ENCODE data around the gene EXOSC5.
"Not testable (repeated sequence)": the region's sequence is repeated elsewhere in the genome, so short reads cannot be mapped to it uniquely, and the experiment has no call there.

Gene EXOSC5

GRCh38 chr19:41410336-41411054, 13.3 kb upstream of the EXOSC5 start:
- Histone ChIP-seq H3K4me3 (ENCODE audit: low read depth in 1 of 2, low read length in 2 of 2) (no peak overlapping the region), H3K4me2 (ENCODE audit: insufficient read depth, low read length) (no peak overlapping the region), H3K9me3 (ENCODE audit: insufficient read depth, low read length, severe bottlenecking) (no peaks in the 10 kb centered on the region), H3K27ac (ENCODE audit: low read length) (no peak overlapping the region), H3K36me3 (ENCODE audit: insufficient read depth, low read length) (peaks cover 36% of the 10 kb centered on the region), H3K4me1 (ENCODE audit: insufficient read depth, low read length) (no peaks in the 10 kb centered on the region), H3K27me3 (ENCODE audit: insufficient read depth, low read length, poor library complexity) (no peaks in the 10 kb centered on the region), H2AFZ (ENCODE audit: low read depth, low read length) (no peak overlapping the region), H3K79me2 (ENCODE audit: insufficient read depth, low read length) (no peaks in the 10 kb centered on the region), H4K20me1 (ENCODE audit: insufficient read depth, low read length) (0 out of 2 replicates have a peak, but pooled peaks cover 4% of the 10 kb centered on the region), H3K9ac (ENCODE audit: low read depth, low read length) (no peak overlapping the region)
- TF ChIP-seq CTCF (IDR thresholded peaks at IDR 0.05; ENCODE audit: borderline replicate concordance, extremely low read depth, low read length, poor library complexity, severe bottlenecking) (no peak), EZH2 (IDR thresholded peaks at IDR 0.05; ENCODE audit: borderline replicate concordance, low read depth, low read length, severe bottlenecking) (no peak)
- no peak for DNase-seq
- ATAC-seq (ENCODE audit: insufficient read depth, low read depth), result no peak

GRCh38 chr19:41409288-41409687, 12.1 kb upstream of the EXOSC5 start:
- Histone ChIP-seq H3K4me1 (ENCODE audit: insufficient read depth, low read length) (no peaks in the 10 kb centered on the region), H3K4me2 (ENCODE audit: insufficient read depth, low read length) (no peak overlapping the region)
- ATAC-seq (ENCODE audit: insufficient read depth, low read depth), result no peak

GRCh38 chr19:41408846-41409245, 11.7 kb upstream of the EXOSC5 start:
- not testable (repeated sequence) for H3K9ac ChIP-seq (ENCODE audit: low read depth, low read length); H2AFZ ChIP-seq (ENCODE audit: low read depth, low read length); ATAC-seq (ENCODE audit: insufficient read depth, low read depth); H3K27ac ChIP-seq (ENCODE audit: low read length); H3K4me3 ChIP-seq (ENCODE audit: low read depth in 1 of 2, low read length in 2 of 2); DNase-seq; H3K4me1 ChIP-seq (ENCODE audit: insufficient read depth, low read length); H4K20me1 ChIP-seq (ENCODE audit: insufficient read depth, low read length); H3K4me2 ChIP-seq (ENCODE audit: insufficient read depth, low read length); H3K27me3 ChIP-seq (ENCODE audit: insufficient read depth, low read length, poor library complexity); H3K79me2 ChIP-seq (ENCODE audit: insufficient read depth, low read length); H3K9me3 ChIP-seq (ENCODE audit: insufficient read depth, low read length, severe bottlenecking)
- peaks cover 21% of the 10 kb centered on the region for H3K36me3 ChIP-seq (ENCODE audit: insufficient read depth, low read length)

More at GRCh38 chr19:41409288-41409687, 12.1 kb upstream of the EXOSC5 start:
- Histone ChIP-seq H3K36me3 (ENCODE audit: insufficient read depth, low read length) (peaks cover 26% of the 10 kb centered on the region), H3K9me3 (ENCODE audit: insufficient read depth, low read length, severe bottlenecking) (no peaks in the 10 kb centered on the region), H3K27me3 (ENCODE audit: insufficient read depth, low read length, poor library complexity) (no peaks in the 10 kb centered on the region), H2AFZ (ENCODE audit: low read depth, low read length) (no peak overlapping the region), H3K27ac (ENCODE audit: low read length) (no peak overlapping the region), H4K20me1 (ENCODE audit: insufficient read depth, low read length) (0 out of 2 replicates have a peak, but pooled peaks cover 4% of the 10 kb centered on the region), H3K4me3 (ENCODE audit: low read depth in 1 of 2, low read length in 2 of 2) (no peak overlapping the region), H3K79me2 (ENCODE audit: insufficient read depth, low read length) (peaks cover 2% of the 10 kb centered on the region; the same call in 1 of the 2 replicates), H3K9ac (ENCODE audit: low read depth, low read length) (no peak overlapping the region)
- no peak for DNase-seq
- TF ChIP-seq CTCF (IDR thresholded peaks at IDR 0.05; ENCODE audit: borderline replicate concordance, extremely low read depth, low read length, poor library complexity, severe bottlenecking) (no peak), EZH2 (IDR thresholded peaks at IDR 0.05; ENCODE audit: borderline replicate concordance, low read depth, low read length, severe bottlenecking) (no peak)

GRCh38 chr19:41408256-41408655, 11.1 kb upstream of the EXOSC5 start:
- Histone ChIP-seq H3K4me1 (ENCODE audit: insufficient read depth, low read length) (no peaks in the 10 kb centered on the region), H3K79me2 (ENCODE audit: insufficient read depth, low read length) (peaks cover 2% of the 10 kb centered on the region; the same call in 1 of the 2 replicates), H3K36me3 (ENCODE audit: insufficient read depth, low read length) (peaks cover 16% of the 10 kb centered on the region), H2AFZ (ENCODE audit: low read depth, low read length) (no peak overlapping the region), H3K4me2 (ENCODE audit: insufficient read depth, low read length) (no peak overlapping the region), H3K27me3 (ENCODE audit: insufficient read depth, low read length, poor library complexity) (no peaks in the 10 kb centered on the region), H3K27ac (ENCODE audit: low read length) (no peak overlapping the region), H3K9ac (ENCODE audit: low read depth, low read length) (no peak overlapping the region), H4K20me1 (ENCODE audit: insufficient read depth, low read length) (0 out of 2 replicates have a peak, but pooled peaks cover 4% of the 10 kb centered on the region), H3K4me3 (ENCODE audit: low read depth in 1 of 2, low read length in 2 of 2) (no peak overlapping the region), H3K9me3 (ENCODE audit: insufficient read depth, low read length, severe bottlenecking) (no peaks in the 10 kb centered on the region)
- DNase-seq, result no peak
- TF ChIP-seq EZH2 (IDR thresholded peaks at IDR 0.05; ENCODE audit: borderline replicate concordance, low read depth, low read length, severe bottlenecking) (no peak), CTCF (IDR thresholded peaks at IDR 0.05; ENCODE audit: borderline replicate concordance, extremely low read depth, low read length, poor library complexity, severe bottlenecking) (peak; percentile 9)
- ATAC-seq (ENCODE audit: insufficient read depth, low read depth), result no peak
